HG03575 (cell line): ENCODE results near the gene MASTL.

Experiments used
- ATAC-seq: cut with Tn5 transposase; IDR thresholded peaks from one replicate; pipeline ENCODE4 v1.9.1; 2021; ENCODE audit not compliant: unreplicated experiment, insufficient number of reproducible peaks, low FRiP score; ENCODE audit errors: extremely low read depth

The MASTL gene

DNA sequence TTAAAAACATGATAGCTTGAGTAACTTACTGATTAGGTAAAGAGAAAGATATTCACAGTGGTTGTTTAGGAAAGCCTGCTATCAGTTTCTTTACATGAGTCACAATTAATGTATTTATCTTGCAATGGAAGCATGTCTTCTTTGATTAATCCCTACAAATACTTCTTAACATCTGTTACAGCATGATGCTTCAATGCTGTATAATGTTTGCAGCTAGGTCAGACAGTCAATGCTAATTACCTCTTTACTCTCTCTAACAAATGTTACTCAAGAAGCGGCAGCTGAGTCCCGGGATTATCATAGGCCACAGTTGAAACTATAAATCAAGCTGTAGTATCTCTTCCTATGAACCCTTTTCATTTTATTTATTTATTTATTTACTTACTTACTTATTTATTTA lies 52.2 kb downstream of the MASTL start:
- no peak for ATAC-seq

DNA sequence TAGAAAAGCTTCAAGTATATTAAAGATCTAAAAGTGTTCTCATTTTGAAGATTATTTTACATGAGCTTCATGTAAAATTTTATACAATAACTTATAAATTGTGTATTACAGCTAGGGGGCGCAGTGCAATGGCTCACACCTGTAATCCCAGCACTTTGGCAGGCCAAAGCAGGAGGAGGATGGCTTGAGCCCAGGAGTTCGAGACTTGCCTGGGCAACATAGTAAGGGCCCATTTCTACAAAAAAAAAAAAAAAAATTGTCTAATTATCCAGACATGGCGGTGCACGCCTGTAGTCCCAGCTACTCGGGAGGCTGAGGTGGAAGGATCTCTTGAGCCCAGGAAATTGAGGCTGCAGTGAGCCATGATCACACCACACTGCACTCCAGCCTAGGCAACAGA lies 68.8 kb downstream of the MASTL start:
- ATAC-seq, result no peak

- no peak for ATAC-seq
Measured at GRCh38 chr10:27225011-27225590, 69.9 kb downstream of the MASTL start.

DNA sequence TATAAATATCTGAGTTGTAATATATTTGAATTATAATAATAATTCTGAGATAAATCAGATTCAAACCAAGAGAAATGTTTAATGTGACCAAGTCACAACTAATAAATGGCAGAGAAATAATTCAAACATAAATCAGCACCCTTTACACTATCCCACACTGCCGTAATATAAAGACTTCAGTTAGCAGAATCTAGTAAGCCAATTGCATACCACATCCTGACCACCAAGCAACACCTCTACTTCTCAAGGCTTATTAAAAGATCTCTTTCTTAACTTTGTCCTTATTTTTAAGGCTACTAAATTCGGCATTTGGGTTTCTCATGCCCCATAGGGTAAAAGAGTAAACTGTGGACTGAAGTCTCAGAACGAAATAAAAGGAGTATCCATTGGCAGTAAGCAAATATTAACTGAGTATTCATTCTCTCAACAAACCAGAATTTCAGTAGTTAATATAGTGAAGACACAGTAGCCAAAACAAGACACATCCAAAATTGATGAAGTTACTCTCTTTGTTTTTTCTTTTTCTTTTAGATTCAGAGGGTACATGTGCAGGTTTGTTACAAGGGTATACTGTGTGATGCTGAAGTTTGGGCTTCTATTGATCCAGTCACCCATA lies 70.6 kb downstream of the MASTL start:
- ATAC-seq, result no peak

GRCh38 chr10:27230022-27230421 lies 74.9 kb downstream of the MASTL start:
- no peak for ATAC-seq

DNA sequence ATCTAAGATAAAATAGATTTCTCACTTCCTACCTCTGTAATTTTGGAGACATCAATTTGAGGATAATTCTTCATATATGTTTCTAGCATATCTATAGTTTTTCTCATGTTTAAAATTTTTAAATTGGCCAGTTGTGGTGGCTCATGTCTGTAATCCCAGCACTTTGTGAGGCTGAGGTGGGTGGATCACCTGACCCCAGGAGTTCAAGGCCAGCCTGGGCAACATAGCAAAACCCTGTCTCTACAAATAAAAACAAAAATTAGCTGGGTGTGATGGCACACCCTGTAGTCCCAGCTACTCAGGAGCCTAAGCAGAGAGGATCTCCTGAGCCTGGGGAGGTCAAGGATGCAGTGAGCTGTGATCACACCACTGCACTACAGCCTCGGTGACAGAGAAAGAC lies 80.6 kb downstream of the MASTL start:
- ATAC-seq, result no peak
